Right cardiac atrium (tissue), 5 donors: Measurements from ENCODE around the gene ADSS1. TPM values are rescaled to one million over a fixed set of nuclear protein-coding genes. Genes with fewer than 3 reads are reported as not detected.

Experiments used
- ATAC-seq, 2 donors: fragments of 200-7000 bp; cut with Tn5 transposase; one replicate each; pipeline versions ENCODE4 v1.8.0 to v1.9.1; 2020; ENCODE audit warnings: moderate library complexity in 2 of 2, mild to moderate bottlenecking in 1 of 2
- DNase-seq, 3 donors: peaks; one replicate each; pipeline ENCODE4 v3.0.0-alpha.2; 2020
- H3K27ac ChIP-seq: one replicate; pipeline ENCODE4 v1.5.1; 2013; ENCODE audit warnings: mild to moderate bottlenecking, low read length, control low read depth, moderate library complexity
- H3K27me3 ChIP-seq: one replicate; pipeline ENCODE4 v1.6.1; 2013; ENCODE audit not compliant: control insufficient read depth, insufficient read depth
- H3K4me1 ChIP-seq: one replicate; pipeline ENCODE4 v1.6.1; 2013; ENCODE audit warnings: low read length; ENCODE audit not compliant: control insufficient read depth, insufficient read depth
- H3K4me3 ChIP-seq: one replicate; pipeline ENCODE4 v1.5.1; 2013; ENCODE audit warnings: low read length, control low read depth
- H3K9me3 ChIP-seq: one replicate; pipeline ENCODE4 v1.6.1; 2013; ENCODE audit warnings: low read length; ENCODE audit not compliant: control insufficient read depth
- WGBS: extraction: QIAGEN DNeasy Blood & Tissue Kit; methylation state at CpG from one replicate; pipeline ENCODE4 v1.1.7; 2013; 5-methylcytosine and 5-hydroxymethylcytosine counted together
- intact Hi-C, 4 donors: fragments of 100-400 bp; cut with DNase I; formaldehyde crosslinking; loops; one replicate each; pipeline versions ENCODE4 v1.11.0 to v1.14.0; 2022 to 2023
- polyA plus RNA-seq: library from polyadenylated mRNA; stranded (reverse); fragments of 200-250 nt; gene quantifications from one replicate; pipeline ENCODE4 v1.2.3, GENCODE V29; 2013
- total RNA-seq, 4 donors: library from RNA; stranded (reverse); fragmentation: NEBNext Ultra II Directional; extraction: Animal tissue kit (Norgen Biotek cat#: 25700); gene quantifications; one replicate each; pipeline ENCODE4 v1.2.1, GENCODE V29; 2021
- donor health status: healthy with polysubstance abuse.
- donor health status: DM: no; HTN: yes; CAD: no.
- donor health status: DM: no; HTN: no; CAD: no.
- donor health status: DM: no; HTN: yes; CAD: no; lungs with severe emphysema.
- donor health status: DM: yes; HTN: yes; CAD: no.

Gene ADSS1
- total and polyA plus RNA-seq, 5 donors = 156 to 217 (median 199) TPM

- ATAC-seq = no peak
Measured at GRCh38 chr14:104775073-104775489, 51.1 kb downstream of the ADSS1 start.

DNA sequence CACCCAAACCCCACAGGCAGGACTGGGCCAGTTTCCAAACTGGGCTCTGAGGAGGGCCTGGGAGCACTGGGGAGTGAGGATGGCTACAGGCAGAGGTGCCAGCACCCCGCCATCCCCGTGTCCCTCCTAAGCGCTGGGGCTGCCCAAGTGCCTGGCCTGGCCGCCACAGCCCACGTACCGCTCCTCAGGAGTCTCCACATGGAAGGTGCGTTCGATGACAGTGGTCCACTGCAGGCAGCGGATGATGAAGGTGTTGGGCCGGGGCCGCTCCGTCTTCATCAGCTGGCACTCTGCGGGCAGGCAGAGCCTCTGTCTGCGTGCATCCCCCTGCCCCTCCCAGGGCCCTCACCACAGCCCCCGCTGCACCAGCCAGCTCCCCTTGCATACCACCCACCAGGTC, 52.5 kb downstream of the ADSS1 start:
- no peak for ATAC-seq
- Histone ChIP-seq H3K4me3 (no peak overlapping the region), H3K27ac (no peak overlapping the region), H3K4me1 (no peaks in the 10 kb centered on the region), H3K27me3 (no peaks in the 10 kb centered on the region), H3K9me3 (no peaks in the 10 kb centered on the region)
- WGBS = 97% methylated on average over 15 of the region's 15 CpGs
- intact Hi-C loops = no loop called here
- peak in 2 of 3 donors; percentile 41 to 55 for DNase-seq

More at GRCh38 chr14:104775073-104775489, 51.1 kb downstream of the ADSS1 start:
- Histone ChIP-seq H3K9me3 (no peaks in the 10 kb centered on the region), H3K27ac (no peak overlapping the region), H3K4me3 (no peak overlapping the region), H3K27me3 (no peaks in the 10 kb centered on the region), H3K4me1 (no peaks in the 10 kb centered on the region)
- WGBS = 92% methylated on average over 13 of the region's 13 CpGs
- intact Hi-C loops = no loop called here
- peak in 1 of 3 donors; percentile 44 for DNase-seq

DNA sequence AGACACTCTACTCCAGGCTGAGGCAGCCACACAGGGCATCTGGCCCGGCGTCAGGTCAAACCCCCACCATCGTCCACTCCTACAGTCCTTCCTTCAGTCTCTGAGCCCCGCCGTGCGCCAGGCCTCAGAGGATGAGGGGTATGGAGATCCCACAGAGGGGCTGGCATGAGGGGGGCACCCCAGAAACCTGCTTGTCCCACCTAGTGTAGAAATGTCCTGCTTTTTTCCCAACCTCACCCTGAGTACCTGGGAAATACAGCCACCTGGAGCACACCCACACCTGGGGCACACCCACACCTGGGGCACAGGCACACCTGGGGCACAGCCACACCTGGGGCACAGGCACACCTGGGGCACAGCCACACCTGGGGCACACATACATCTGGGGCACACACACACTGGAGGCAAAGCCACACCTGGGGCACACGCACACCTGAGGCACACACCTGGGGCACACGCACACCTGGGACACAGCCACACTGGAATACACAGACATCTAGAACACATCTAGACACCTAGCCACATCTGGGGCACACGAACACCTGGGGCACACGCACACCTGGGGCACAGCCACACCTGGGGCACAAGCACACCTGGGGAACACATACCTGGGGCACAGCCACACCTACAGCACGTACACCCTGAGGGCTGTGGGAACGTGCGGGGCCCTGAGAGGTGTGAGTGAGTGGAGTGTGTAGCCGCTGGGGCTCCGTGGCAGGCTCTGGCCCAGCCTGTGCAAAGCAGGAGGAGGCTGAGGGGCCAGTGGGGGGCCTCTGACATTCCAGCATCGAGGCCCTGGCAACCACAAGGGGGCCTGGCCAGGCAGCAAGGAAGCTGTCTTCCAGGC, 53.2 kb downstream of the ADSS1 start:
- intact Hi-C loops = no loop called here
- no peaks in the 10 kb centered on the region for H3K4me1 ChIP-seq
- peak in 2 of 3 donors; percentile 38 to 53 for DNase-seq
- no peak overlapping the region for H3K4me3 ChIP-seq
- 85% methylated on average over 16 of the region's 16 CpGs for WGBS
- H3K27me3 ChIP-seq = no peaks in the 10 kb centered on the region
- H3K27ac ChIP-seq = no peak overlapping the region
- H3K9me3 ChIP-seq = no peaks in the 10 kb centered on the region
- ATAC-seq = no peak

- 70% methylated on average over 15 of the region's 15 CpGs for WGBS
- no peaks in the 10 kb centered on the region for H3K9me3 ChIP-seq
- intact Hi-C loops = no loop called here
- peak in 1 of 3 donors; percentile 36 for DNase-seq
- no peaks in the 10 kb centered on the region for H3K27me3 ChIP-seq
- H3K4me3 ChIP-seq = no peak overlapping the region
- H3K4me1 ChIP-seq = no peaks in the 10 kb centered on the region
- no peak for ATAC-seq
- no peak overlapping the region for H3K27ac ChIP-seq
Measured at GRCh38 chr14:104777808-104778249, 53.8 kb downstream of the ADSS1 start.

DNA sequence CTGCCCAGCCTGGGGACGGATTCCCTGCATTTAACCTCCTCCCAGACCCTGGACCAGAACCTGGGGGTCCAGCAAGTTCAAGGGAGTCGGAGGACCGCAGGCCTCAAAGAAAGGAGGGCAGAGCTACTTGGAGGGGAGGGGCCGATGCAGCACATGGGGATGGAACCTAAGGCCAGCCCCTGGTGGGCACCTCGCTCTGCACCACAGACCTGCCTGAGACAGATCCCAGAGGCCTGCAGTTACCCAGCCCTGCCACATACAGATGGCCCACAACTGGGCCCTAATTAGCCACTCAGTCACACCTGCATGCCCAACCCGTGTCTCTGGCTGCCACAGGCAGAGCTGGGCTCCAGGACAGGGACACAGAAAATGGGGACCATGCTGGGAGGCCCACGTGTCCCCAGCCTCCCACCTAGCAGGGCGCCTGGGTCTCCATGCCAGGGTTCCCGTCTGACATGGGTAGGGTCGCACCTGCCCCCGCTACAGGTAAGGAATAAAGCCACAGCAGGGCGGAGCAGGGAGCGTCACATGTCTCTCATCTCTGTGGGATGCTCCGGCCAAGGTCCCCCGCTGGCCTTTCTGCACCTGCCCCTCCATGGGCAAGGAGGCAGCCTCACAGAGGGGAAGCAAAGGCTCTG, 54.8 kb downstream of the ADSS1 start:
- Histone ChIP-seq H3K27me3 (no peaks in the 10 kb centered on the region), H3K4me3 (no peak overlapping the region), H3K4me1 (no peaks in the 10 kb centered on the region), H3K9me3 (no peaks in the 10 kb centered on the region), H3K27ac (no peak overlapping the region)
- no peak for ATAC-seq
- peak in 2 of 3 donors; percentile 49 to 55 for DNase-seq
- WGBS = 92% methylated on average over 15 of the region's 15 CpGs
- intact Hi-C loops = no loop called here

- H3K27me3 ChIP-seq = no peaks in the 10 kb centered on the region
- no peak overlapping the region for H3K27ac ChIP-seq
- H3K9me3 ChIP-seq = no peaks in the 10 kb centered on the region
- peak in 2 of 3 donors; percentile 41 to 59 for DNase-seq
- intact Hi-C loops = no loop called here
- ATAC-seq = no peak
- H3K4me3 ChIP-seq = no peak overlapping the region
- H3K4me1 ChIP-seq = no peaks in the 10 kb centered on the region
- 91% methylated on average over 32 of the region's 32 CpGs for WGBS
Measured at GRCh38 chr14:104779776-104780512, 55.9 kb downstream of the ADSS1 start.

DNA sequence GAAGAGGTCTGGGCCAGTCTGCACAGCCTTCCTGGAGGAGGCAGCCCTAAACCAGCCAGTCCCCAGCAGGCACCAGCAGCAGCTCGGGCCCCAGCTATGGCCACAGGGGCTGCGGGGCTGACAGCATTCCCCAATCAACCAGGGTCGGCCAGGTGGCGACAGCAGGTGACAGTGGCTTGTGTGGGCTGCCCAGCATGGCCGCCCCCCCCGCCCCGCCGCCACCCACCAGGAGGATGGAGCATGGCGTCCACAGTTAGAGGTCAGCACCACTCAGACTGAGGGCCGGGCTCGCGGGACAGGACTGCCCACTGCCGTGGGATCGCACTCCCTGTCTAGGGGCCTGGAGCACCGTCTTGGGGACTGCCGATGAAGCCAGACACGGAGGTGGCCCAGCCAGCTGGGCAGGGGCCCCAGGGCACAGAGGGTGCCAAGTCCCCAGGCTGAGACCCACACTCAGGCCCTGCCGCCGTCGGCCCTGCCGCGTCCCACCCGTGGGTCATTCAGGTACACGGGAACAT, 56.5 kb downstream of the ADSS1 start:
- H3K27me3 ChIP-seq = no peaks in the 10 kb centered on the region
- H3K4me1 ChIP-seq = no peaks in the 10 kb centered on the region
- no peak overlapping the region for H3K27ac ChIP-seq
- no peak for ATAC-seq
- H3K9me3 ChIP-seq = no peaks in the 10 kb centered on the region
- intact Hi-C loops = no loop called here
- DNase-seq = peak in 2 of 3 donors; percentile 40 to 53
- WGBS = 90% methylated on average over 24 of the region's 24 CpGs
- H3K4me3 ChIP-seq = no peak overlapping the region

DNA sequence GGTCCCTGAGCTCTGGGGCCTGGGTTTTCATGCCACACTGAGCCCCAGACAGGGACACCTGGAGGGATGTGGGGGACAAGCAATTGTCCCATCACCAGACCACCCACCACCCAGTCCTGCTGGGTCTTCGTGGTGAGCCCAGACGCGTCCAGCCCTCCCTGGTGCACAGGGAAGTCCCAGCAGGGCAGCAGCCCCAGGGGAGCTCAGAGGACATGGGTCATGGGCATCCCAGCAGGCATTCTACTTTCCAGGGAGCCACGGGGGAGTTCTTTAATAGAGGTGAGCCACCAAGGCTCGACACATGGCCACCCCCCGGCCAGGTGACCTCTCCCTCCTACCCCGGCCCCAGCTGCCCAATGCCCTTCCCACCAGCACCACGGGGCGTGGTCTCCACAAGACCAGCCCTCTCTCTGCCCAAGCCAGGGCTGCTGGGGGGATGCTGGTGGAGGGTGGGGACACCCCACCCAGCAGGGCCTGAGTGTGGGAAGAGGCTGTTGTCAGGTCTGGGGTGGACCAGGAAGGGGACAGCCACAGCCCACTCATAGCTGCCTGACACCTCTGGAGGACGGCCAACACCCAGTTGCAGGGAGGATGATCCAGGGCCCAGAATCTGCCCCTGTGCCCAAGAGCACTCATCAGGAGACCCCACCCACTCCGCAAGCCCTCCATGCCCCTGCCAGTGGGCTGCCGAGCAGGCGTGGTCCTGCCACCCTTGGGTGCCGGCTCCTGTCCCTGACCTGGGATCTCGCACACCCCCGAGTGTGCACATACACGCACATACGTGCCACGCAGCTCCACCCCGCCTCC, 57.4 kb downstream of the ADSS1 start:
- Histone ChIP-seq H3K4me3 (no peak overlapping the region), H3K27me3 (no peaks in the 10 kb centered on the region), H3K4me1 (no peaks in the 10 kb centered on the region), H3K9me3 (no peaks in the 10 kb centered on the region), H3K27ac (no peak overlapping the region)
- peak in 2 of 3 donors; percentile 56 to 61 for DNase-seq
- WGBS = 87% methylated on average over 20 of the region's 20 CpGs
- intact Hi-C loops = no loop called here
- no peak for ATAC-seq

DNA sequence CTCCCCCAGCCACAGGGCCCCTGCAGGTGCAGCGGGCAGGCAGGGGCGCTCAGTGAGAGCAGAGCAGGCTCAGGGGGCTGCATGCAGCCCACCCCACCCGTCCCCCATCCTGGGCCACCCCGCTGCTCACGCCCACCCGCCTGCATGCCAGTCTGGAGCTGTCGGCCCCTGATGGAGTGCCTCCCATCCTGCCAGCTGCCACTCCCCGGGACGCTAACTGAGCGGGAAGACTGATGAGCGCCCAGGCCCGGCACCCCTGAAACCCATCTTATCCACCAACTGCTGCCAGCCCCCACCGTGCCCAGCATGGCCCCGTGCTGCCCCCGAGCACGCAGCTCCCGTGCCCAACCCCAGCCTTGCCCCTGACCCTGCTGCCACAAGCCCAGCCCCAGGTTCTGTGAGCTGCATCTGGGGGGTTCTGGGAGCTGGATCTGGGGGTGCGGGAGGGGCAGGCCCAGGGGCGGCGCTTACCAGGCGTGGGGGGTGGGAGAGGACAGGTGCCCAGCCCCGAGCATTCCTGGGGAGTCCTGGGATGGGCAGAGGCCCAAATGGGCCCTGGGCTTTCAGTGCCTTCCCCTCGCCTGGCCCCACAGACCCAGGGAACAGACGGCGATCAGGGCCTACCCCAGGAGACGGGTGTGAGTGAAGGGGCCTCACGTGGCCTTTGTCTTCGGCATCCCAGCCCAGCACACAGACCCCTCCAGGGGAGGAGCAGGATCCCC, 58.2 kb downstream of the ADSS1 start:
- Histone ChIP-seq H3K4me3 (no peak overlapping the region), H3K27ac (no peak overlapping the region), H3K4me1 (no peaks in the 10 kb centered on the region), H3K9me3 (no peaks in the 10 kb centered on the region), H3K27me3 (no peaks in the 10 kb centered on the region)
- ATAC-seq = no peak
- 89% methylated on average over 28 of the region's 28 CpGs for WGBS
- DNase-seq = peak in 2 of 3 donors; percentile 46 to 49
- intact Hi-C loops = no loop called here

- 79% methylated on average over 13 of the region's 13 CpGs for WGBS
- ATAC-seq = no peak
- intact Hi-C loops = no loop called here
- H3K4me1 ChIP-seq = no peaks in the 10 kb centered on the region
- no peak overlapping the region for H3K4me3 ChIP-seq
- peak in 2 of 3 donors; percentile 49 to 56 for DNase-seq
- no peaks in the 10 kb centered on the region for H3K27me3 ChIP-seq
- H3K9me3 ChIP-seq = no peaks in the 10 kb centered on the region
- no peak overlapping the region for H3K27ac ChIP-seq
Measured at GRCh38 chr14:104782808-104783139, 58.7 kb downstream of the ADSS1 start.
